Upper lobe of left lung (tissue), 6 donors: Measurements from ENCODE around the gene RNASE13. TPM values are rescaled to one million over a fixed set of nuclear protein-coding genes. Genes with fewer than 3 reads are reported as not detected.

Experiments
- ATAC-seq, 2 donors: fragments of 200-7000 bp; cut with Tn5 transposase; one replicate each; pipeline ENCODE4 v1.9.1; 2022; ENCODE audit warnings: mild to moderate bottlenecking in 2 of 2, moderate library complexity in 2 of 2; ENCODE audit not compliant: low FRiP score in 2 of 2
- DNase-seq, 2 donors: peaks; one replicate each; pipeline ENCODE4 v3.0.0-alpha.2; 2019 to 2020
- H3K27ac ChIP-seq, 4 donors: fragments of 200-600 bp; sonication (generic); one replicate each; pipeline ENCODE4 v1.5.1; 2016 to 2019
- H3K27me3 ChIP-seq, 4 donors: fragments of 200-600 bp; sonication (generic); one replicate each; pipeline ENCODE4 v1.5.1; 2017 to 2019
- H3K36me3 ChIP-seq, 4 donors: fragments of 200-600 bp; sonication (generic); one replicate each; pipeline ENCODE4 v1.5.1; 2016 to 2019
- H3K4me1 ChIP-seq, 4 donors: fragments of 200-600 bp; sonication (generic); one replicate each; pipeline ENCODE4 v1.5.1; 2018 to 2019
- H3K4me3 ChIP-seq, 4 donors: fragments of 200-600 bp; sonication (generic); one replicate each; pipeline ENCODE4 v1.5.1; 2017 to 2019; ENCODE audit warnings: mild to moderate bottlenecking in 2 of 4, moderate library complexity in 1 of 4
- H3K9me3 ChIP-seq, 4 donors: fragments of 200-600 bp; sonication (generic); one replicate each; pipeline ENCODE4 v1.5.1; 2018 to 2019
- CTCF ChIP-seq, 6 experiments: fragments of 450-650 bp in 4 of 6; fragments of 200-600 bp in 2 of 6; sonication (generic) in 2 of 6; IDR thresholded peaks; one replicate each; pipeline ENCODE4 v1.5.1; 2016 to 2019; ENCODE audit warnings: antibody characterized with exemption in 6 of 6
- EP300 ChIP-seq, 4 donors: sonication (generic); formaldehyde crosslinking; IDR thresholded peaks; one replicate each; pipeline ENCODE4 v1.5.1; 2017; ENCODE audit warnings: antibody characterized with exemption in 4 of 4, control low read depth in 2 of 4
- POLR2A ChIP-seq, 4 donors: fragments of 450-650 bp; IDR thresholded peaks; one replicate each; pipeline ENCODE4 v1.5.1; 2016 to 2017; ENCODE audit warnings: antibody characterized with exemption in 4 of 4, mild to moderate bottlenecking in 2 of 4
- POLR2AphosphoS5 ChIP-seq, 2 donors: sonication (generic); formaldehyde crosslinking; IDR thresholded peaks; one replicate each; pipeline ENCODE4 v1.5.1; 2017; ENCODE audit warnings: antibody characterized with exemption in 2 of 2
- WGBS, 2 donors: methylation state at CpG; one replicate each; pipeline ENCODE4 v1.1.5; 2017 to 2018; 5-methylcytosine and 5-hydroxymethylcytosine counted together
- total RNA-seq, 6 donors: library from RNA; depleted of rRNA in 4 of 6; stranded (reverse); fragments of >200 nt in 4 of 6; gene quantifications; one replicate each; pipeline versions ENCODE4 v1.1.0 to v1.2.1, GENCODE V29; 2016 to 2021
- donor health status: DM: no; HTN: no; CAD: no; lungs with moderate emphysema.
- donor health status: DM: no; HTN: yes; CAD: no; lungs with severe emphysema.

Gene RNASE13
- total RNA-seq, 6 donors from 2014 or later, result not detected

GRCh38 chr14:21040370-21040925, 5.8 kb upstream of the RNASE13 start:
- TF ChIP-seq POLR2A (IDR thresholded peaks at IDR 0.05) (no peak), EP300 (IDR thresholded peaks at IDR 0.05) (no peak), CTCF (IDR thresholded peaks at IDR 0.05) (peak in 1 of 6 experiments; percentile 10), POLR2AphosphoS5 (IDR thresholded peaks at IDR 0.05) (no peak)
- Histone ChIP-seq H3K36me3 (no peaks in the 10 kb centered on the region), H3K27ac (no peak overlapping the region), H3K9me3 (no peaks in the 10 kb centered on the region), H3K4me1 (peaks cover 32 to 41% (median 34%) of the 10 kb centered on the region in 4 donors), H3K27me3 (no peaks in the 10 kb centered on the region), H3K4me3 (no peak overlapping the region)
- no peak for DNase-seq
- 75 to 77% methylated on average over 8 of the region's 8 CpGs for WGBS, 2 donors
- ATAC-seq, result no peak

DNA sequence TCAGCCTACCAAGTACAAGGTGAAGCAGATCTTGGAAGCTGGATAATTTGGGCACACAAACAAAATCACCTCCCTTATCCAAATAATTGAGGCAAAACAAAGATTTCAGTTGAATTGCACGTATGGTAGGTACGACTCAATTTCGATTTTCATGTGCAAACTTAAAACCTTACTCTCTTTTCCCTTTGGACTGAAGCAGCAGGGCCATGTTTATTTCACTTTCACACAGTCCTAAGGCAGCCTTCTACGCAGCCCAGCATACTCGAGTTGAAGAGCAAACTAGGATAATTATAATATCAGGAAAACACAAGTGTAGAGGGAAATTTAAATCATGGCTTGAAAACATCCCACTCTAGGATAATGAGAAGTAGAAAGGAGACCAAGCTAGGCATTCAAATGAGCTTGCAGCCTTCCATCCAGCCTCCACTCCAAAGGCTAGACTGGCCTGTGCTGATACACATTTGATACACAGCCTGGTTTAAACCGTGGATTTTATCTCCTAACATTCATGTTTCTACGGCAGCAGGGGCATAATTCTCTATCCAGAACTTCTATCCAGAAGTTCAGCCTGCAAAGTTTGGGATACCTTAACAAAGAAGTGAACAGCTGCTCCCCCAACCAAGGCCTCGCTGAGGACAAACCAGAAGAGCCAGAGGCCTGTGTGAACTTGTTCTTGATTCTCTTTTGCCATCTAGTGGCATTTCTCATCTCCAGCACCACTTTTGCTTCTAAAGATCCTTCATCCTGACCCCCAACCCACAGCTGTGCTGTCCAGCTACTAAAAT, 5.2 kb upstream of the RNASE13 start:
- Histone ChIP-seq H3K36me3 (no peaks in the 10 kb centered on the region), H3K4me3 (no peak overlapping the region), H3K27ac (peak overlapping the region; percentile 25 to 80 (median 66)), H3K4me1 (peaks cover 32 to 41% (median 34%) of the 10 kb centered on the region in 4 donors), H3K27me3 (no peaks in the 10 kb centered on the region), H3K9me3 (no peaks in the 10 kb centered on the region)
- TF ChIP-seq POLR2AphosphoS5 (IDR thresholded peaks at IDR 0.05), result no peak
- TF ChIP-seq CTCF (IDR thresholded peaks at IDR 0.05), result peak in 5 of 6 experiments; percentile 37 to 63 (median 52)
- 43% methylated on average over 8 of the region's 8 CpGs for WGBS, 2 donors
- DNase-seq, result peak in 1 of 2 donors; percentile 36
- peak in 1 of 2 donors; percentile 79 for ATAC-seq

GRCh38 chr14:21038441-21039422, 4.1 kb upstream of the RNASE13 start:
- ATAC-seq (peak; percentile 79 to 86), DNase-seq (peak in 1 of 2 donors; percentile 59)
- Histone ChIP-seq H3K4me3 (no peak overlapping the region), H3K36me3 (no peaks in the 10 kb centered on the region), H3K9me3 (no peaks in the 10 kb centered on the region), H3K27me3 (no peaks in the 10 kb centered on the region), H3K27ac (peak overlapping the region; percentile 25 to 80 (median 66)), H3K4me1 (peaks cover 26 to 31% (median 28%) of the 10 kb centered on the region in 4 donors)
- TF ChIP-seq POLR2A (IDR thresholded peaks at IDR 0.05) (no peak), POLR2AphosphoS5 (IDR thresholded peaks at IDR 0.05) (peak in 1 of 2 donors; percentile 65), EP300 (IDR thresholded peaks at IDR 0.05) (peak in 1 of 4 donors; percentile 52)
- 32 to 44% methylated on average over 10 of the region's 10 CpGs for WGBS, 2 donors

- WGBS, 2 donors, result 68 to 84% methylated on average over 3 of the region's 3 CpGs
- Histone ChIP-seq H3K27me3 (no peaks in the 10 kb centered on the region), H3K9me3 (no peaks in the 10 kb centered on the region), H3K27ac (peak overlapping the region in 1 of 4 donors; percentile 80), H3K4me3 (no peak overlapping the region), H3K36me3 (no peaks in the 10 kb centered on the region), H3K4me1 (peaks cover 15 to 20% (median 17%) of the 10 kb centered on the region in 4 donors)
- TF ChIP-seq CTCF (IDR thresholded peaks at IDR 0.05), result no peak
- no peak for TF ChIP-seq POLR2AphosphoS5 (IDR thresholded peaks at IDR 0.05)
- TF ChIP-seq POLR2A (IDR thresholded peaks at IDR 0.05), result no peak
- no peak for TF ChIP-seq EP300 (IDR thresholded peaks at IDR 0.05)
- DNase-seq, result no peak
- ATAC-seq, result no peak
Measured at GRCh38 chr14:21037156-21037555, 2.5 kb upstream of the RNASE13 start.
